Measurements from ENCODE around the gene CD55. TPM values are rescaled to one million over a fixed set of nuclear protein-coding genes. Genes with fewer than 3 reads are reported as not detected.

CD55 gene
- total RNA-seq, 3 donors from 2014 or later (not counting 1 experiment from before 2014, with no cell fraction given), result 80.7 to 138 (median 113) TPM

DNA sequence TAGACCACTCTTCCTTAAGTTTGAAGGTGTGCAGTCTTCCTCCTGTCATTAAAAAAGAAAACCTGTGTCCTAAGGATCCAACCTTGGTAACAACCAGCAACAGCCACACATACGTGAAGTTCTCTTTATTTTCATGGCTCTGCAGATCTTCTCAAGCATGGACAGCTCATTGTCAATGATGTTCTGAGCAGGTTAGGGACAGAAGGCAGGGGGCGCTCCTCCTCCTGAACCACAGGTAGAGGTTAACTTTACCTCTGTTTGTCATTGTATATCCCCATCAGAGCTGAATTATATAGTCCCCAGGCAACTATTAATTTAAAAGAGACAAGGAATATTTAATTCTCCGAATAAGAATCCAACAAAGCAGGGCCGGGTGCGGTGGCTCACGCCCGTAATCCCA is 80.1 kb downstream of the CD55 start:
- WGBS (ENCODE audit: insufficient coverage), result 98% methylated on average over 7 of the region's 7 CpGs
- peaks cover 0 to 5% of the 10 kb centered on the region in 2 donors for H3K4me1 Mint-ChIP-seq
- H3K4me3 Mint-ChIP-seq, result no peak overlapping the region
- H3K4me3 ChIP-seq (ENCODE audit: low read length), result no peak overlapping the region
- no peak for ATAC-seq
- TF ChIP-seq, protein P1, sequence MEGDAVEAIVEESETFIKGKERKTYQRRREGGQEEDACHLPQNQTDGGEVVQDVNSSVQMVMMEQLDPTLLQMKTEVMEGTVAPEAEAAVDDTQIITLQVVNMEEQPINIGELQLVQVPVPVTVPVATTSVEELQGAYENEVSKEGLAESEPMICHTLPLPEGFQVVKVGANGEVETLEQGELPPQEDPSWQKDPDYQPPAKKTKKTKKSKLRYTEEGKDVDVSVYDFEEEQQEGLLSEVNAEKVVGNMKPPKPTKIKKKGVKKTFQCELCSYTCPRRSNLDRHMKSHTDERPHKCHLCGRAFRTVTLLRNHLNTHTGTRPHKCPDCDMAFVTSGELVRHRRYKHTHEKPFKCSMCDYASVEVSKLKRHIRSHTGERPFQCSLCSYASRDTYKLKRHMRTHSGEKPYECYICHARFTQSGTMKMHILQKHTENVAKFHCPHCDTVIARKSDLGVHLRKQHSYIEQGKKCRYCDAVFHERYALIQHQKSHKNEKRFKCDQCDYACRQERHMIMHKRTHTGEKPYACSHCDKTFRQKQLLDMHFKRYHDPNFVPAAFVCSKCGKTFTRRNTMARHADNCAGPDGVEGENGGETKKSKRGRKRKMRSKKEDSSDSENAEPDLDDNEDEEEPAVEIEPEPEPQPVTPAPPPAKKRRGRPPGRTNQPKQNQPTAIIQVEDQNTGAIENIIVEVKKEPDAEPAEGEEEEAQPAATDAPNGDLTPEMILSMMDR (IDR thresholded peaks at IDR 0.05), result no peak
- no peak for DNase-seq
- intact Hi-C loops (cut with micrococcal nuclease), result no loop called here
- no peaks in the 10 kb centered on the region for H3K27me3 ChIP-seq (ENCODE audit: control insufficient read depth, insufficient read depth, low read length)
- H3K36me3 Mint-ChIP-seq, result no peaks in the 10 kb centered on the region
- H3K4me1 ChIP-seq (ENCODE audit: control insufficient read depth, insufficient read depth, low read length), result no peaks in the 10 kb centered on the region
- H3K27me3 Mint-ChIP-seq (ENCODE audit: low read depth in 2 of 2), result peaks cover 0 to 1% of the 10 kb centered on the region in 2 donors
- H3K9me3 ChIP-seq (ENCODE audit: control insufficient read depth, insufficient read depth, low read length), result no peaks in the 10 kb centered on the region
- H3K27ac ChIP-seq (ENCODE audit: low read length), result no peak overlapping the region
- no peaks in the 10 kb centered on the region for H3K36me3 ChIP-seq (ENCODE audit: control insufficient read depth, insufficient read depth, low read length)
- H3K9me3 Mint-ChIP-seq, result no peaks in the 10 kb centered on the region
- H3K27ac Mint-ChIP-seq, result no peak overlapping the region

DNA sequence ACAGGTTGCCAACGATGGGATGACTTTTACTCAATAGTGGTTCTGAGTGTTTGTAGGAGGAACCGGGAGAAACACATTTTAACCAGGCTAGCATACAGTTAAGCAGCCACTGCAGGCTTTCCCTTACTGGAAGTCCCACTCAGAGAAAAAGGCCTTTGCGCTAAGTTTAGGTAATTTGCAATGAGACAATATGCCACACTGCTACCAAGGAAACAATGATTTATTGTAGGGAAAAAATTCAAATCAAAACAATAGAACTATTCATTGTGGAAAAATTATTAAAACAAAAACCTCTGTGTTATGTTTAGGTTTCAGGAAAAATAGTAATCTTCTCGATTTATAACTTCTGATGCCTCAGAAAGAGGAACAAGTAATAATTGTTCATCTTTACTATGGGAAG is 81.3 kb downstream of the CD55 start:
- Mint-ChIP-seq H3K9me3 (no peaks in the 10 kb centered on the region), H3K4me1 (peaks cover 0 to under 1% of the 10 kb centered on the region in 2 donors), H3K27me3 (ENCODE audit: low read depth in 2 of 2) (peaks cover 0 to 3% of the 10 kb centered on the region in 2 donors), H3K4me3 (no peak overlapping the region), H3K27ac (no peak overlapping the region), H3K36me3 (no peaks in the 10 kb centered on the region)
- TF ChIP-seq, protein P1 (IDR thresholded peaks at IDR 0.05), result no peak
- no peak overlapping the region for H3K27ac ChIP-seq (ENCODE audit: low read length)
- DNase-seq (no peak), ATAC-seq (no peak)
- no peaks in the 10 kb centered on the region for H3K4me1 ChIP-seq (ENCODE audit: control insufficient read depth, insufficient read depth, low read length)
- no peaks in the 10 kb centered on the region for H3K36me3 ChIP-seq (ENCODE audit: control insufficient read depth, insufficient read depth, low read length)
- WGBS (ENCODE audit: insufficient coverage), result 89% methylated on average over 1 of the region's 4 CpGs
- intact Hi-C loops (cut with micrococcal nuclease), result no loop called here
- H3K9me3 ChIP-seq (ENCODE audit: control insufficient read depth, insufficient read depth, low read length), result no peaks in the 10 kb centered on the region
- H3K4me3 ChIP-seq (ENCODE audit: low read length), result no peak overlapping the region
- no peaks in the 10 kb centered on the region for H3K27me3 ChIP-seq (ENCODE audit: control insufficient read depth, insufficient read depth, low read length)

DNA sequence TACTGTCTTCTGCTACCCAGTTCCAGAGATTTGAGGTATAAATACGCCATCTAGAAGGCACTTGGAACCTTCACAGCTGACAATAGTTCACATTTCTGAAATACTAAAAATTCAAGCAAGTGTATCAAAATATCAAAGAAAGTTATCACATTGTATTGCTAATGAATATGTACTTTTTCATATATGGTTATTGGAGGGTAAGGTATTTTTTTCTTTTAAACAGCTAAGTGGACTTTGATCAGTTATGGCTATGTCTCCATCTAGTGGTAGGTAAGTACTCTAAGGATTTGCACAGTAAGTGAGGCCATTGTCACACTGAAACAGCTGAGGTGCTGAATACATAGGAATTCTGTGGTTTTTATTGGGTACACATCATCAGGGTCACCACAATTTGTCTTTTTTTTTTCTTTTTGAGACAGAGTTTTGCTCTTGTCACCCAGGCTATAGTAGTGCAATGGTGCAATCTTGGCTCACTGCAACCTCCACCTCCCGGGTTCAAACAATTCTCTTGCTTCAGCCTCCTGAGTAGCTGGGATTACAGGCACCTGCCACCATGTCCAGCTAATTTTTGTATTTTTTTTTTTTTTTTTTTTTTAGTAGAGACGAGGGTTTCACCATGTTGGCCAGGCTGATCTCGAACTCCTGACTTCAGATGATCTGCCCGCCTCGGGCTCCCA is 83.5 kb downstream of the CD55 start:
- no peak overlapping the region for H3K27ac Mint-ChIP-seq
- no peaks in the 10 kb centered on the region for H3K4me1 Mint-ChIP-seq
- H3K4me1 ChIP-seq (ENCODE audit: control insufficient read depth, insufficient read depth, low read length), result no peaks in the 10 kb centered on the region
- no peaks in the 10 kb centered on the region for H3K27me3 ChIP-seq (ENCODE audit: control insufficient read depth, insufficient read depth, low read length)
- intact Hi-C loops (cut with micrococcal nuclease), result loop anchor here (1.0 to 5.0 kb wide), 3 partner anchors 83 to 320 kb away; partner anchors contain the start of gene CD55
- TF ChIP-seq, protein P1 (IDR thresholded peaks at IDR 0.05), result peak; percentile 93
- no peak overlapping the region for H3K27ac ChIP-seq (ENCODE audit: low read length)
- H3K4me3 Mint-ChIP-seq, result no peak overlapping the region
- H3K9me3 Mint-ChIP-seq, result no peaks in the 10 kb centered on the region
- H3K36me3 ChIP-seq (ENCODE audit: control insufficient read depth, insufficient read depth, low read length), result no peaks in the 10 kb centered on the region
- ATAC-seq (peak; percentile 81 to 89 (median 88)), DNase-seq (peak in 1 of 2 donors; percentile 78)
- WGBS (ENCODE audit: insufficient coverage), result 92% methylated on average over 6 of the region's 6 CpGs
- H3K27me3 Mint-ChIP-seq (ENCODE audit: low read depth in 2 of 2), result peaks cover 10 to 14% of the 10 kb centered on the region in 2 donors
- no peak overlapping the region for H3K4me3 ChIP-seq (ENCODE audit: low read length)
- H3K9me3 ChIP-seq (ENCODE audit: control insufficient read depth, insufficient read depth, low read length), result no peaks in the 10 kb centered on the region
- H3K36me3 Mint-ChIP-seq, result no peaks in the 10 kb centered on the region

DNA sequence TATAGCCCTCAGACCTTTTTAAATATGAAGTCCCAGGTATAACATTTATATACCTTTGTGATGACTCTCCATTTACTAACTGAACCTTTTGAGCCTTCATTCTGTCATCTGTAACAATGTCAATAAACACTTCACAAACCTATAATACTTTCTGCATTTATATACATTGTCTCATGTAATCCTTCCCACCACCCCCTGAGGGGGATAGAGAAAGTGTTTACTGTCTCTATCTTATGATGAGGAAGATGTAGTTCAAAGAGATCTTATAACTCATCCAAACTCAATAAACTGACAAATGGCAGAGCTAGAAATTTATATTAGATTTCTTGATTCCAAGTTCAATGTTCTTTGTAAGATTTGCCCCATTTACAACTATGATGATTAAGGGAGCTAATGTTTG is 84.3 kb downstream of the CD55 start:
- H3K27ac ChIP-seq (ENCODE audit: low read length), result no peak overlapping the region
- ATAC-seq, result no peak

More for the DNA sequence above, 84.3 kb downstream of the CD55 start:
- H3K4me3 ChIP-seq (ENCODE audit: low read length), result no peak overlapping the region
- DNase-seq, result no peak
- H3K4me3 Mint-ChIP-seq, result no peak overlapping the region
- H3K4me1 Mint-ChIP-seq, result no peaks in the 10 kb centered on the region
- no peaks in the 10 kb centered on the region for H3K9me3 Mint-ChIP-seq
- no peaks in the 10 kb centered on the region for H3K9me3 ChIP-seq (ENCODE audit: control insufficient read depth, insufficient read depth, low read length)
- no peaks in the 10 kb centered on the region for H3K36me3 Mint-ChIP-seq
- H3K36me3 ChIP-seq (ENCODE audit: control insufficient read depth, insufficient read depth, low read length), result no peaks in the 10 kb centered on the region
- H3K4me1 ChIP-seq (ENCODE audit: control insufficient read depth, insufficient read depth, low read length), result no peaks in the 10 kb centered on the region
- H3K27ac Mint-ChIP-seq, result no peak overlapping the region
- peaks cover 12 to 14% of the 10 kb centered on the region in 2 donors for H3K27me3 Mint-ChIP-seq (ENCODE audit: low read depth in 2 of 2)
- intact Hi-C loops (cut with micrococcal nuclease), result loop anchor here (1.0 to 5.0 kb wide), 3 partner anchors 84 to 321 kb away; partner anchors contain the start of gene CD55
- TF ChIP-seq, protein P1 (IDR thresholded peaks at IDR 0.05), result no peak
- H3K27me3 ChIP-seq (ENCODE audit: control insufficient read depth, insufficient read depth, low read length), result no peaks in the 10 kb centered on the region
